OCI-LY7 (cell line): Measurements from ENCODE around the gene SRSF4.

Source experiments
- CTCF ChIP-seq: fragments of 200-600 bp; sonication (generic); conservative IDR thresholded peaks from 2 replicates; pipeline ENCODE4 v1.5.1; 2014; ENCODE audit warnings: mild to moderate bottlenecking, antibody characterized with exemption, low read length, moderate library complexity, mixed read lengths
- EZH2phosphoT487 ChIP-seq: fragments of 200-600 bp; sonication (generic); IDR thresholded peaks from 2 replicates; pipeline ENCODE4 v1.6.1; 2018; ENCODE audit warnings: low read depth, borderline replicate concordance, mild to moderate bottlenecking, mixed run types, antibody characterized with exemption, low read length, moderate library complexity, mixed read lengths

DNA sequence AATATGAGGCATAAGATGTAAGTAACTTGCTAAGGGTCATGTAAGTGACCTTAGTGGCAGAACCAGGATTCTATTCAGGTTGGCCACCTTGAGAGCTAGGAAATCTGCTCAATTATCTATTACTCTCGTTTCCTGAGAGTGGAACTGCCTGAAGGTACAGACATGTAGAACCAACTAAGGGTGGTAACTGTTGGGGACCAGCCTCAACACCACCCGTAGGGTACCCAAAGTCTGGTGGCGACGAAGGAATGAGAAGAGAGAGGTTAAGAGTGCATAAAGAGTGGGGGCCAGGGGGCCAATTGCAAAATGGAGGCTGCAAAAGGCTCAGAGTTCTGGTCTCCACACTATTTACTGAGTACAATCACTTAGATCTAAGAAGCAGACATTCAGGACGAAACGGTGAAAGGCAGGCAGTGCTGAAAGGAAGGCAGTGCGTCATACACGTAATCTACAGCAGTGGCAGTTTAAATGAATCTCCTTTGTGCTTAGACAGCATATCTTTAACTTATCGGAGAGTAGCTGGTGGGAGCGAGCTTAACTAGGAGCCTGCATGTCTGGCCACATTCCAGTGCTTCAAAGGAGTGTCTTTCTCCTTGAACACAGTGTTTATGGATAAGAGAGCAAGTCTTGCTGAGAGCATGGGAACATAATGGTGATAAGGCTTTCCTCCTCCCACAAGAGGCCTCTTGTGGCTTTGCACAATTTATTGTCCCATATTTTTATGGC is 25.0 kb downstream of the SRSF4 start:
- no peak for TF ChIP-seq CTCF
- no peak for TF ChIP-seq EZH2phosphoT487
